Eye (tissue), 1 donor: ENCODE results near the gene BRDT.

Experiments
- DNase-seq: peaks from one replicate; pipeline ENCODE4 v3.0.0-alpha.2; 2015

BRDT gene

DNA sequence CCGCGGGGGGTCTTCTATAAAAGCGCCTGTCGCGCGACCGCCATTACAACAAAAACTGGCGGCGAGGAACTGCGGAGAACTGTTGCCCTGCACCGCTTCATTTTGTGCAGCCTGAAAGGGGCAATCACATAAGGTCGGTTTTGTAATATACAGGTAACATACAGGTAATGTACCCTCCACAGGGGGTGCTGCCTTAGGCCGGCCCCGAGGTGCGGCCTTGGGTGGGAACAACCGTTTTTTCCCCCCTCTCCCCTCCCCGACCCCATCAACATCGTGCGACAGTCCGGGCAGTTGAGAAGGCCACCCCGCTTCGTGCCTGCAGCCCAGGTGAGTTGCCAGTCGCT lies at the start of gene BRDT:
Gene BRDT (plus strand): TSS at position 46 of the 344 bp plus-strand sequence. CDS start 13,354 bp downstream, outside the sequence.
- no peak for DNase-seq

- no peak for DNase-seq
These were observed 48.6 kb upstream of the BRDT start for GRCh38 chr1:91900562-91900961.

DNA sequence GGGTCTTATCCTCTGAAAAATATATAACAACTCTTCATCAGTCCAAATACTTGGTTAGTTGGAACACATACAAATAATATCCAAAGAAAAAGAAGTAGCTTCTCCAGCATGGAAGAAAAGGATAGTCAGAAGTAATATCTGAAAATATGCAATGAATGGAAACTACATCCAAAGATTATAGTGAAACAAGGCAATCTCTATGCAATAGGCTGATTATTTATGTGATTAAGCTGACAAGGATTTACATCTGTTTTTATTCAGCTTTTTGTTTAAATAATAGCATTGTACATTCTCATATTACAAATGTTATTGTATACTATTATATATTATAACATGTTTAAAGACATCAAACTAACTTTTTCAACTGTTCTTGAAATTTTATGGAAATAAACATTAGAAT lies 48.0 kb upstream of the BRDT start:
- DNase-seq: no peak

DNA sequence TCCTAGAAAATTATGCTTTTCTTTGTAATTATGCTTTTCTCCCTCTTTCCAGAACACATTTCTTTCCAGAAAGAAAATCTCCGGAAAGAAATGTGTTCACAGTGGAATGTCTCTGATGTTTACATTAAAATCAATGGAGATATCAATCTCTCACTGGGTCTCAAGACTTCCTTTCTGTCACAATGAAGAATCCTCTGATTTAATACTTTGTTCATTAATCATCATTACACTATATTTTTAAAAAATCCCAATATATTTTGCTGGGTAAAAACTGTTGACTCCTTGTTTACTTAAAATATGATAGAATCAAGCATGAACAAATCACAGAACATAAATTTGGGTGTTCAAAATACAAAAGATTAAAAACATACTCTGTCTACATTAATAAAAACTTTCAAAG lies 36.9 kb upstream of the BRDT start:
- no peak for DNase-seq

DNA sequence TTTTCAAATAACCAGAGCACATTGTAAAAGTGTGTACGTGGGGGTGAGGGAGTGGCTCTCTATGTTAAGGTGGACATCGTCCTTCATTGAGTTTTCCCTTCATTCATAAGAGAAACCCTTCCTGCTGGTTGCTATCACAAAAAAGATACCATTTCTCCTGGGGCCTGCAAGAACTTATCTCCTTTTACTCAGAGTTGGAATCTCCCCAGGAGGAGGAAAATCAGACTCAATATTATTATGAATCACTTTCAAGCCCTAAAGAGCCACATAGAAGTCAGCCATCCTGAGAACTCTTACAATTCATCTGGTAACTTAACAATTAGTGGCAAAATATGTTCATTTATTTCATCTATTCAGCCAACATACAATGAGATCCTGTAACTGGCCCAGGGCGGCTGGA lies 36.2 kb upstream of the BRDT start:
- no peak for DNase-seq

DNA sequence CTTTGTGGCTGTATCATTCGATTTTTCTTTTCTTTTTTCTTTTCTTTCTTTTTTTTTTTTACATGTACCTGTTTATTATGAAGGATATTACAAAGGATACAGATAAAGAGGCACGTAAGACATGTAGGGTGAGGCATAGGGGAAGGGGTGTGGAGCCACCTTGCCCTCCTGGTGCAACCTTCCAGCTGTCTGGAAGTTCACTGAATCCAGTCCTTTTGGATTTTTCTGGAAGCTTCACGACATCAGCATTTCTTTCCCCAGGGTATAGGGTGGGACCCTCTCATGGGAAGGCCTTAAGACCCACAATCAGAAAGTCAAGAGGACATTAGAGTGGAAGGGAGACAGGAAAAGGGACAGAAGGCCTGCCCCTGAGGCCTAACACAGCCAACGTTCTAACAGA lies 33.2 kb upstream of the BRDT start:
- DNase-seq: no peak

DNA sequence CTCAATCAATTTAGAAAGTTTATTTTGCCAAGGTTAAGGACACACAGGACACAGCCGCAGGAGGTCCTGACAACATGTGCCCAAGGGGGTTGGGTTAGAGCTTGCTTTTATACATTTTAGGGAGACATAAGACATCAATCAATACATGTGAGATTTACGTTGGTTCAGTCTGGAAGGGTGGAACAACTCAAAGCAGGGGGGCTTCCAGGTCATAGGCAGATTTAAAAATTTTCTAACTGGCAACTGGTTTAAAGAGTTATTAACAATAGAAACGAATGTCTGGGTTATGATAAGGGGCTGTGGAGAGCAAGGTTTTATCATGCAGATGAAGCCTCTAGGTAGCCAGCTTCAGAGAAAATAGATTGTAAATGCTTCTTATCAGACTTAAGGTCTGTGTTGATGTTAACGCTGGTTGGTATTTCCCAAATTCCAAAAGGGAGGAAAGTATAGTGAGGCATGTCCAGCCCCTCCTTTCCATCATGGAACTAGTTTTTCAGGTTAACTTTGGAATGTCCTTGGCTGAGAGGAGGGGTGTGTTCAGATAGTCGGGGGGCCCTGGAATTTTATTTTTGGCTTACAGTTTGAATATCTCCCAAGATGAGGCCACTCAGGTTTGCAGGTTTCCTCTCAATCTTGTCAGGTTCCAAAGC lies 32.3 kb upstream of the BRDT start:
- DNase-seq: no peak

DNA sequence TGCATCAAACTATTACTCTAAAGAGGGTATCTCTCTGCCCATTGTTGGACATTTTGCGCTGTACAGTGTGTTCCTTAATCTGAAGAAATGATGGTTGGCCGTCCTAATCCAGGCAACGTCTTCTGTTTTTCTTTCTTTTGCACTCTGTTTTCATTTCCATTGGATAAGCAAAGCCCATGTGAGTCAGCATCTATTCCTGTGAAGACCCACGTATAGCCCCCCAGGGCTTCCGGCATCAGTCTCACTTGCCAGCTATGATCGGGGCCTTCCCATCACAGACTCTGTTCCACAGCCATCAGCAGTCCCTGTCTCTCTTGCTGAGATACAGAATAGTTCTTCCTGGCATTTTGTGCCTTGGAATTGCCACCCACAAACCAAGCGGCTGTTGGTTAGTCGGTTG lies 29.2 kb upstream of the BRDT start:
- DNase-seq: no peak

DNA sequence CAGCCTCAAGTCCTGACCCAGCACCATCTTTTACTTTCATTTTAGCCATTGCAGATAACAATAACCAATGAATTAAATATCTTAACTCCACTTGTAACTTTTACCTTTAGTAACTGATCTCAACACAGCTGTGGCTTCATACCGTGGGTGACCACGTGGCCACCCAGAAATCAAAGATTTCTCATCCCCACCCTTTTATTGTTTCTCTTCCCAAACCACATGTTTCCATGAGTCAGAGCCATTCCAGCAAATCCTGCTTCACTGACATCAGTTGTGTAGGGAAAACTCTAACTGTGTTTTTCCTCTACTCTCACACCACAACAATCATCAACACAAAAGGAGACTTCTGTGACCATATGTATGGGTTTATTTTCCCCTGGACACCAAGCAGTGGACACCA lies 25.1 kb upstream of the BRDT start:
- no peak for DNase-seq

DNA sequence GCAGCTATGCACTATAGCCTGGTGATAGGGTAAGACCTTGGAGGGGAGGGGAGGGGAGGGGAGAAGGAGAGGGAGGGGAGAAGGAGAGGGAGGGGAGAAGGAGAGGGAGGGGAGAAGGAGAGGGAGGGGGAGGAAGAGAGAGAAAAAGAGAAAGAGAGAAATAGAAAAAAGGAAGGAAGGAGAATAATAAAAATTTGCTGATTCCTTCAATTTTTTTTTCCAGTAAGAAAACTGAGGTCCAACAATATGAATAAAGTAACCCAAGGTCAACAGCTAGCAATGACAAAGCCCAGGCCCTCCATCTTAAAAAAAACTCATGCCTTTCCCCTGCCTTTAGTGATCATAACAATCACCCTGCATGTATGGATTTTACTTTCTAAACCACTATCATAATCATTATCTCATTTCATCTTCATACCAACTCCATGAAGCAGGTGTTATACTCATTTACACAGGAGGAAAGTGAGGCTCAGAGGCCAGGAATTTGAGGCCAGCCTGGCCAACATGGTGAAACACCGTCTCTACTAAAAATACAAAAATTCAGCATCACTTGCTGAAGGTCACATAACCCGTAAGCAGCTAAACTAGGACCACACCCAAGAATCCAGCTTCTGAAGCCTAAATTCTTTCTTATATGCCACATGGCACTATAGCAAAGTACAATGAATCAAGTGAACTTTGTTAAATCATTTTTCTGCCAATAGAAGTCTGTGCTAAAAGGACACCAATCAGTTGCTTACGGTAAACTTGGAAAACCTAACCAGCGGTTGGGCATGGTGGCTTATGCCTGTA lies 23.4 kb upstream of the BRDT start:
- no peak for DNase-seq

- DNase-seq: no peak
These were observed 21.2 kb upstream of the BRDT start for GRCh38 chr1:91928026-91928425.

GRCh38 chr1:91929250-91929649 lies 20.0 kb upstream of the BRDT start:
- no peak for DNase-seq

DNA sequence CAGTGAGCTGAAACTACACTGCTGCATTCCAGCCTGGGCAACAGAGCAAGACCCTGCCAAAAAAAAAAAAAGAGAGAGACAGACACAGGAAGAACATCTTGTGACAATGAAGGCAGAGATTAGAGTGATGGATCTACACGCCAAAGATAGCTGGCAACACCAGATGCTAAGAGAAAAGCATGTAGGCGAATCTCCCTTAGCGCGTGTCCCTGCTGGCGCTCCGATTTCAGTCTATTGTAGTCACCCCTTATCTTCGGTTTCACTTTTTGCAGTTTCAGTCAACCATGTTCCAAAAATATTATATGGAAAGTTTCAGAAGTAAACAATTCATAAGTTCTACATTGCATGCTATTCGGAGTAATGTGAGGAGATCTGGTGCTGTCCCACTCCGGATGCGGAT lies 11.6 kb upstream of the BRDT start:
- DNase-seq: no peak

GRCh38 chr1:91940496-91940895 lies 8.7 kb upstream of the BRDT start:
- no peak for DNase-seq

DNA sequence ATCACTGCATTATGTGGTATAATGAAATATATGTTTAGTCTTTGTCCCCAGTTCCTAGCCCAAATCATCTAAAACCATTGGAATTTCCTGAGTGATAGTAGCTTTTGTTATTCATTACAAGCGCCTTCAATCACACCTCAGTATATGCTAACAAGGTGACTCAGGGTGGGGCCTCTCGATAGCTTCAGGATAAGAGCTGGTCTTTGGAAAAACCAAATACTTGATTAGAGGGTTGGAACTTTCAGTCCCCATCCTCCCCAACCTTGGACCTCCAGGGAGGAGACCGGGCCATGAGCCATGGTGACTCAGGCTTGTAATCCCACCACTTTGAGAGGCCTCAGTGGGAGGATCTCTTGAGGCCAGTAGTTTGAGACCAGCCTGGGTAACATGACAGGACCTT lies 5.1 kb upstream of the BRDT start:
- DNase-seq: no peak

GRCh38 chr1:91948097-91948496 lies 1.1 kb upstream of the BRDT start:
- DNase-seq: no peak

DNA sequence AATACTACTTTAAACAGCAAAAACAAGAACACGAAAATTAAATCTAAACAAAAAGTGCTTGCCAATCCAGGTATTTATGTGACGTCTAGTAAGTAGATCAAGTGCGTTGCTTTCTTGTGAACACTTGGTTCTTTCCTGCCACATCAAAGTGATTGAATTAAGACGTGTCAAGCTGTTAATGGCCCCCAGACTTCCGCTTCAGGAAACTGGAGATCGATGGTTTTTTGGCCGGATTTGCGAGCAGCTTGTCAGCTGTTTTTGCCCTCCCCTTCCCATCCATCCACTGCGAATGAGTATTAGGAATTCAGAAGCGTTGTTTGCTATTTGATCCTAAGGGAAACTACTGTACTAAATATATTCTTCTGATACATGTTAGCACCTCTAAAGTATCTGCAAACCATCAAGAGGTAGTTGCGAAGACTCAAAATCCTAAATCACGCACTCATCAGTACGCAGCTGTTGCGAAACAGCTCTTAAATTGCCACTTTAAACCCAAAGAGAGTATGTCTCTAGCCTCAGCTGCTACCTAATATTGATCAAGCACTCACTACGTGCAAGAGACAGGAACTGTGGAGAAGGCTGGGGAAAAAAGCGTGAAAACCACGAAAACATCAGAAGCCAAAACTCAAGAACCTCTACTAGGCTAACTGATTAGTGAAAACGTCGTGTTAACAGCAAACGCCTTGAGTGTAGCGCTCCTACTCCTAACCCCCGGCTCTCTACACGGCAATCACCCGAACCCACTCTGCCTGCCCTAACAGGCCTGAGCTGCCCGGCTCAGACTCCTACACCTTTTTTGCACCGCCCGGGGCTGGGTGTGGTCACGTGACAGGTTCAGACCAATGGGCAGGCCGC lies 473 bp upstream of the BRDT start:
- DNase-seq: no peak

- no peak for DNase-seq
These were observed 3.0 kb downstream of the BRDT start for GRCh38 chr1:91952187-91952586.

DNA sequence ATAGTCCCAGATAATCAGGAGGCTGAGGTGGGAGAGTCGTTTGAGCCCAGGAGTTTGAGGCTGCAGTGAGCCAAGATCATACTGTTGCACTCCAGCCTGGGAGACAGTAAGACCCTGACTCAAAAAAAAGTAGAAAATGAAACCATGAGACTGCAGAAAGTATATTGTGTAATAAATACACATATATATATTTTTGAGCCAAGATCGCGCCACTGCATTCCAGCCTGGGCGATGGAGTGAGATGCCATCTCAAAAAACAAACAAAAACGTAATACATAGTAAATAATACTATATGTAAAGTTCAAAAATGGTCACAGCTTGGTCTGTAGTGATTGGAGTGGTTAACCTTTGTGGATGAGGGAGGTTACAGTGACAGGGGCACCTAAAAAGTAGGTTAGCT lies 9.7 kb downstream of the BRDT start:
- no peak for DNase-seq

DNA sequence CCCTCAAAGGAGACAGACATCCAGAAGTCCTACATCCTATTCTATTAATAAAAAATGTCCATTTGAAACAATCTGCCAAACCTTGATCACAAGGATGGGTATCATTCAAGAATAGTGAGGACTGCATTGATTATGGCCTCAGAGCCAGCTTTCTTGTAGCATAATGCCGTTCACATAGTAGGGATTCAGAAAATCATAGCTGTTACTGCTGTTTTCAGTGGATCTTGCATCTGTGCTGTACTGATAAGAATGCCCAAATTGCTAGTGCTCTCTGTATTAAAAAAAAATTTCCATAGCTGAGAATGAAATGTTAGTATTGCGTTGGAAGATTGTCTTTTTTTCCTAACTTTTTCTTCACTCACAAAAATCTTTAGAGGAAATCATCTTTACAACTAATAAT lies 19.1 kb downstream of the BRDT start:
- no peak for DNase-seq

- DNase-seq: no peak
These were observed 30.2 kb downstream of the BRDT start for GRCh38 chr1:91979383-91979782.

DNA sequence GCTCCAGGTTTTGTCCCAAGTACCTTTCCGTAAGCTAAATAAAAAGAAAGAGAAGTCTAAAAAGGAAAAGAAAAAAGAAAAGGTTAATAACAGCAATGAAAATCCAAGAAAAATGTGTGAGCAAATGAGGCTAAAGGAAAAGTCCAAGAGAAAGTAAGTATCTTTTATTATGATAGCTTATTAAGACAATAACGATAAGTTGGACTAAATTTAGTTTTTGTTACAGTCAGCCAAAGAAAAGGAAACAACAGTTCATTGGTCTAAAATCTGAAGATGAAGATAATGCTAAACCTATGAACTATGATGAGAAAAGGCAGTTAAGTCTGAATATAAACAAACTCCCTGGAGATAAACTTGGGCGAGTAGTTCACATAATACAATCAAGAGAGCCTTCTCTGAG lies 31.5 kb downstream of the BRDT start:
- DNase-seq: no peak

GRCh38 chr1:91981996-91982609 lies 32.9 kb downstream of the BRDT start:
- no peak for DNase-seq

DNA sequence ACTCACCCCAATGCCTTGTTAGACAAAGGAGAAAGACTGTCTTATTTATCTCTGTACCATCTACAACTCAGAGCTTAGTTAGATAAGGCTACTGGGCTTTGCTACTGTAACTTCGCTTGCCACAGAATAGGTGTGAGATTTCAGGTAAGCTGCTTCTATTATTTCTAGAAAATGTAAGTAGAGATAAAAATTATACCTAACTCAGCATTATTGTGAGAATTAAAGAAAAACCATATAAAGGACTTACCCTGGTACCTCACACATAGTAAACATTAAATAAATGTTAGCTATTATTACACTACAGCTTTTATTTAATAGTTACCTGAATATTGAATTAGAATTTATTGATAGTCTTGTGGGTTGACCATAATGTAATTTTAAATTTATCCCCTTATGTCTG lies 44.1 kb downstream of the BRDT start:
- DNase-seq: no peak
